AG09319 (cell line): ENCODE data around the gene SERTAD2.

Experiments used
- DNase-seq: peaks from one replicate; pipeline ENCODE4 v3.0.0-alpha.2; 2010; ENCODE audit warnings: low read depth; ENCODE audit errors: extremely low read depth
- CTCF ChIP-seq: IDR thresholded peaks from 2 replicates; pipeline ENCODE4 v1.5.1; 2011; ENCODE audit warnings: low read depth, mild to moderate bottlenecking, inconsistent platforms, low read length, moderate library complexity

The SERTAD2 gene

GRCh38 chr2:64653109-64654062 lies at the start of gene SERTAD2:
TSS of gene SERTAD2 (minus strand) at chr2:64653913. CDS start at chr2:64636871, 17,042 bp downstream.
- DNase-seq: peak; percentile 70
- TF ChIP-seq CTCF: no peak; the same call in none of the 2 replicates

- no peak for DNase-seq
Observed at GRCh38 chr2:64700133-64700809, 46.6 kb upstream of the SERTAD2 start.

GRCh38 chr2:64699712-64700111 lies 46.0 kb upstream of the SERTAD2 start:
- DNase-seq: no peak
- TF ChIP-seq CTCF: no peak

More at GRCh38 chr2:64700133-64700809, 46.6 kb upstream of the SERTAD2 start:
- no peak for TF ChIP-seq CTCF

- TF ChIP-seq CTCF: no peak
- peak; percentile 27 for DNase-seq
Observed at GRCh38 chr2:64698668-64699444, 45.1 kb upstream of the SERTAD2 start.

- no peak for TF ChIP-seq CTCF
- no peak for DNase-seq
Observed at GRCh38 chr2:64698177-64698643, 44.5 kb upstream of the SERTAD2 start.

GRCh38 chr2:64697297-64698176 lies 43.8 kb upstream of the SERTAD2 start:
- no peak for DNase-seq
- TF ChIP-seq CTCF: no peak
